ENCODE results near the gene HNRNPH1. TPM values are rescaled to one million over a fixed set of nuclear protein-coding genes. Genes with fewer than 3 reads are reported as not detected.

The HNRNPH1 gene
- total RNA-seq, 1 experiment from 2014 or later: 723 TPM

DNA sequence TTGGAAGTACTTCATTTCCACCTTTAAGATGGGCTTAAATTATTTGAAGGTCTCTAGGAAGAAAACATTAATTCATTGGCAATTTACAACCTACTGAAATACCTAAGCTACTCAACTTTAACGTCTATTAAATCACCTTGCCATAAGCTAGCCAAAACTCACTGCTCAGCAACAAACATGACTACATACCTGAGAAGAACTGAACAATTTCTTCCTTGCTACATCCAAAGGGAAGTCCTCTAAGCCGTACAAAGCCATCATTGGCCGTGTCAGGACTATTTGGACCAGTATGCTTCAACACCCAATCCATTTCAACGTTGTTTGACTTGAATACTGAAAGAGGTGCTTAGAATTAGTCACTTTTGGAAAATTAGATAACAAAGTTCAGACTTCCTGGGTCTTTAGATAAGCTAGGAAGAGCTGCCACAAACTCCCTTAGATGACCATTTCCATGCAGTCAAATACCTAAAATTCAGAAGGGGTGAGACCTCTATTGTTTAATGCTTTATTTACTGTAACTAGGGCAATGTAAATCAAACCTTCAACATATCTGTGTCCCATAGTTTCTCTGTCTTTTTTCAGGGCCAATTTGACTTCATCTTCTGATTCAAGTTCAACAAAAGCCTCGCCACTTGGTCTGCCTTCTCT is 2.6 kb downstream of the HNRNPH1 start:
- Histone ChIP-seq H2AFZ (no peak overlapping the region), H4K20me1 (ENCODE audit: insufficient read depth) (peaks cover 68% of the 10 kb centered on the region), H3K4me2 (peak overlapping the region; percentile 82), H3K79me2 (ENCODE audit: low read depth) (peaks cover 84% of the 10 kb centered on the region), H3F3A (ENCODE audit: insufficient read depth, low read depth) (peaks cover 80% of the 10 kb centered on the region), H3K4me3 (peak overlapping the region; percentile 95), H3K9me2 (ENCODE audit: insufficient read depth) (no peaks in the 10 kb centered on the region), H3K27ac (peak overlapping the region; percentile 2; the same call in 1 of the 2 replicates), H3K9me3 (ENCODE audit: insufficient read depth, low read depth) (no peaks in the 10 kb centered on the region), H3K27me3 (ENCODE audit: insufficient read depth, low read depth) (no peaks in the 10 kb centered on the region), H3K36me3 (ENCODE audit: low read depth) (peaks cover 68% of the 10 kb centered on the region), H3K4me1 (replicated peaks; ENCODE audit: insufficient read depth) (peaks cover 36% of the 10 kb centered on the region)
- TF ChIP-seq EZH2 (IDR thresholded peaks at IDR 0.05; ENCODE audit: low read depth) (no peak), CTCF (conservative IDR thresholded peaks at IDR 0.05) (no peak)
- POLR2A ChIA-PET (ENCODE audit: unreplicated experiment): interaction anchor here (0.6 kb wide), 2 partner anchors 101 to 127 kb away, joined by 3 read pairs; no protein-coding TSS in a partner anchor
- BruUV-seq (replicated peaks): no TSS peak
- DNase-seq: peak in 1 of 2 experiments; percentile 44
- intact Hi-C loops (cut with micrococcal nuclease; ENCODE audit: unreplicated experiment): loop anchor here (5.0 to 10.0 kb wide), 3 partner anchors 64 to 176 kb away; partner anchors contain the start of gene MAML1
- CTCF ChIA-PET: interaction anchor here (0.6 kb wide), 1 partner anchor 70 kb away, joined by 6 read pairs; the partner anchor contains the start of gene RUFY1

GRCh38 chr5:179620293-179620692 is 3.2 kb downstream of the HNRNPH1 start:
- Histone ChIP-seq H3K4me1 (replicated peaks; ENCODE audit: insufficient read depth) (peaks cover 36% of the 10 kb centered on the region), H3K4me3 (peak overlapping the region; percentile 95), H2AFZ (no peak overlapping the region), H3K36me3 (ENCODE audit: low read depth) (peaks cover 73% of the 10 kb centered on the region), H3K27me3 (ENCODE audit: insufficient read depth, low read depth) (no peaks in the 10 kb centered on the region), H4K20me1 (ENCODE audit: insufficient read depth) (peaks cover 73% of the 10 kb centered on the region), H3K79me2 (ENCODE audit: low read depth) (peaks cover 89% of the 10 kb centered on the region), H3K9me3 (ENCODE audit: insufficient read depth, low read depth) (no peaks in the 10 kb centered on the region), H3F3A (ENCODE audit: insufficient read depth, low read depth) (peaks cover 85% of the 10 kb centered on the region), H3K27ac (0 out of 2 replicates have a peak overlapping the region, but pooled peaks have one; percentile 2), H3K4me2 (peak overlapping the region; percentile 82), H3K9me2 (ENCODE audit: insufficient read depth) (no peaks in the 10 kb centered on the region)
- intact Hi-C loops (cut with micrococcal nuclease; ENCODE audit: unreplicated experiment): loop anchor here (5.0 to 10.0 kb wide), 3 partner anchors 63 to 177 kb away; partner anchors contain the start of gene MAML1
- BruUV-seq (replicated peaks): no TSS peak
- ChIA-PET CTCF (interaction anchor here (0.6 kb wide), 1 partner anchor 70 kb away, joined by 6 read pairs; the partner anchor contains the start of gene RUFY1), POLR2A (ENCODE audit: unreplicated experiment) (no interaction called here)
- no peak for TF ChIP-seq CTCF (conservative IDR thresholded peaks at IDR 0.05)
- no peak for TF ChIP-seq EZH2 (IDR thresholded peaks at IDR 0.05; ENCODE audit: low read depth)
- DNase-seq: no peak

GRCh38 chr5:179619776-179620175 is 3.7 kb downstream of the HNRNPH1 start:
- H4K20me1 ChIP-seq (ENCODE audit: insufficient read depth): peaks cover 79% of the 10 kb centered on the region
- no peaks in the 10 kb centered on the region for H3K9me2 ChIP-seq (ENCODE audit: insufficient read depth)
- H2AFZ ChIP-seq: no peak overlapping the region
- BruUV-seq (replicated peaks): no TSS peak
- no peak for DNase-seq
- no peak overlapping the region for H3K27ac ChIP-seq
- H3K4me1 ChIP-seq (replicated peaks; ENCODE audit: insufficient read depth): peaks cover 32% of the 10 kb centered on the region
- H3K27me3 ChIP-seq (ENCODE audit: insufficient read depth, low read depth): no peaks in the 10 kb centered on the region
- POLR2A ChIA-PET (ENCODE audit: unreplicated experiment): no interaction called here
- CTCF ChIA-PET: interaction anchor here (0.6 kb wide), 1 partner anchor 101 kb away, joined by 3 read pairs; no protein-coding TSS in a partner anchor
- peaks cover 87% of the 10 kb centered on the region for H3F3A ChIP-seq (ENCODE audit: insufficient read depth, low read depth)
- peak overlapping the region; percentile 95 for H3K4me3 ChIP-seq
- TF ChIP-seq EZH2 (IDR thresholded peaks at IDR 0.05; ENCODE audit: low read depth): no peak
- TF ChIP-seq CTCF (conservative IDR thresholded peaks at IDR 0.05): no peak
- H3K79me2 ChIP-seq (ENCODE audit: low read depth): peaks cover 91% of the 10 kb centered on the region
- intact Hi-C loops (cut with micrococcal nuclease; ENCODE audit: unreplicated experiment): loop anchor here (5.0 to 10.0 kb wide), 3 partner anchors 62 to 178 kb away; partner anchors contain the start of gene MAML1
- peak overlapping the region; percentile 82 for H3K4me2 ChIP-seq
- no peaks in the 10 kb centered on the region for H3K9me3 ChIP-seq (ENCODE audit: insufficient read depth, low read depth)
- H3K36me3 ChIP-seq (ENCODE audit: low read depth): peaks cover 77% of the 10 kb centered on the region
